GM21529 (cell line): ENCODE measurements around the gene EHD1.
"Not testable (repeated sequence)": the region's sequence is repeated elsewhere in the genome, so short reads cannot be mapped to it uniquely, and the experiment has no call there.

ENCODE experiments used
- ATAC-seq: cut with Tn5 transposase; IDR thresholded peaks from one replicate; pipeline ENCODE4 v1.9.1; 2021; ENCODE audit not compliant: unreplicated experiment

EHD1 gene

GRCh38 chr11:64832467-64833197 lies 45.8 kb downstream of the EHD1 start:
- ATAC-seq, result no peak

GRCh38 chr11:64831411-64831891 lies 47.0 kb downstream of the EHD1 start:
- ATAC-seq, result no peak

DNA sequence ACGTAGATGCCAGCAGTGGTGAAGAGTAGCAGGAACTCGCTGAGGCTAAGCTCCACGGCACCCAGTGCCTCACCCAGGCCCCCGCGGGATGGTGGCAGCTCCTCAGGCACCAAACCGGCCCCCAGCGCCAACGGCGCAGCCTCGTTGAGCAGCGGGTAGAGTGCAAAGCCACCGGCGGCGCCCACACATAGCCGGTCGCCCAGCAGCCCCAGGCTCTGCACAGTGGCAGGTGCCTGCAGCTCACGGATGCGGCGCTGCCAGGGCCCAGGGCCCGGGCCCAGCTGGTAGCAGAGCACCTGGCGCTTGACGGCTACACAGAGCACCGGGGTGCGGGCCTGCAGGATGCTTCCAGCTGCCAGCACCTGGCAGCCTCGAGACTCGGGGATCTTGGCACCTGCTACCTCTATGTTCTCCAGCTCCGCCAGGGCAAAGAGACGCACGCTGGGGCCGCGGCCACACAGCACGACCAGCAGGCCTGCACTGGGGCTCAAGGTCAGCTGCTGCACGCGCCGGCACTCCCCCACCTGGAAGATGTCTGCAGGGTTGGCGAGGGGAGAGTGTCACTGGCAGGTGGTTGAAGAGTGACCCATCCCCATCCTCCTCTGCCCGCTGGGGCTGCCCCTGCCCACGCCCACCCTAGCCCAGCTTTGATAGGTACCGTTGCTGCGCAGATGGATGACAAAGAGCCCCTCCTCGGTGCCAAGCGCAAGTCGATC lies 48.7 kb downstream of the EHD1 start:
- ATAC-seq, result no peak

DNA sequence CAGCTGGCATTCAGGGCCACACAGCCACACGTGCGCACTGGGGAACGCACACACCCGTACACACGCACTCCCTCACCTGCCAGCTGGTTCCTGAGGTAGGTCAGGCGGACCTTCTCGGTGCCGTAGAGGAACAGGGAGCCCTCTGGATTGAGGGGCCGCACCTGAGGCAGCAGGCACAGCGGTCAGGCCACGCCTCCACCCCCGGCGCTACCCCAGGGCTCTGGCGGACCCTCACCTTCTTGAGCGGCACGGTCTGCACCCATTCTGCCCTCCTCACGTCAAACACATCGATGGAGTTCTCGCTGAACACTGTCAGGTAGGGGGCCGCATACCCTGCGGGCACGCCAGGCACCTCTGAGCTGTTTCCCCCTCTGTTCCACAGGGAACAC lies 51.0 kb downstream of the EHD1 start:
- no peak for ATAC-seq

DNA sequence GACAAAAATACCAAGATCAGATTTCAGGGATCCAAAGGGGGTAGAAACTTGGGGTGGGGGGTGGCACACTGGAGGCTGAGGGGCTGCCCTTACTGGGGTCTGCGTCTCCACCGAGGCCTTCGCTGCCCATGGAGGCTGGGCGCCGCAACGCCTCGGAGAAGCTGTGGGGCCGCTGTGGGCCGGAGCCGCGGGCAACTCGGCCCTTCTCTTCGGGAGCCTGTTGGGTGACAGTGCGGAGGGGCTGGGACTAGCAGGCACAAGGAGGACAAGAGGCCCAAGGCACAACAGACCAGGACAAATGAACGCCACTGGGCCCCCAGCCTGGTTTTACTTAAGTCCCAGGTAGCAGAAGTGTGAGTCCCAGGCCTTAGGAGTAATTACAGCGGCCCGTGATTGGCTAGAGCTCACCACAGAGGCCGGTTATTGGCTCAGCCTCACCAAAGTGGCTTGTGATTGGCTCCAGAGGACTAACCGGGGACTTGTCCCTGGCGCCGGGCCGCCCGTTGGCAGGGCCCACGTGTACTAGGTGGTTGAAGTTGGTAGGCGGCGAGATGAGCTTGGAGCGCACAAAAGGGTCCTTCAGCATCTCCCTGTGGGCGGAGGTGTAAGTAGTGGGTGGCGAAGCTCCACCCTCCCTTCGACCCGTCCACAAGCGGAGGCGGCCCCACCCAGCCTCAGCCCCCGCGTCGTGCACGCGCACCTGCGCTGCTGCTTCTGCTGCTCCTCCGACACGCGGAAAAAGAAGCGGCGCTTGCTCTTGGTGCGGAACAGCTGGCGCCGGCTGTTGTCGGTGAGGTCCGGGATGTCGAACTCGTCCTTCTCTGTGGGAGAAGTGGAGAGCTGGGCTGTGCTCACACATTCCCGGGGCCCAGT lies 51.6 kb downstream of the EHD1 start:
- no peak for ATAC-seq

DNA sequence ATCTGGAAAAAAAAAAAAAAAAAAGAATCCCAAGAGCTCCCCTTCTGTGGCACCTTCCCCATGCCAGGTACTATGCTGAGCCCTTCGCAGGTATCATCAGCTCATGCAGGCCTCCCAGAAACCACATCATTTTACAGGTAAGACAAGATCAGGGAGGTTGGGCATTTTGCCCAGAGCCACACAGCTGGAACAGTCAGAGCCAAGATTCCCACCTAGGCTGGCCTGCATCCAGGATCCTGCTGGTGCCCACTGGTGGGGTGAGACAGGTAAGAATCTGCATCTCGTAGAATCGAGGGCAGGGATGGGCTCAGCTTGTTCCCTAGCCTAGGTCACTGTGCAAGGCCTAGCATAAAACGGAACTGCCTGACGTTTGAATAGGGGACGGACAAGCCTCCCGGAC lies 52.4 kb downstream of the EHD1 start:
- ATAC-seq, result no peak

DNA sequence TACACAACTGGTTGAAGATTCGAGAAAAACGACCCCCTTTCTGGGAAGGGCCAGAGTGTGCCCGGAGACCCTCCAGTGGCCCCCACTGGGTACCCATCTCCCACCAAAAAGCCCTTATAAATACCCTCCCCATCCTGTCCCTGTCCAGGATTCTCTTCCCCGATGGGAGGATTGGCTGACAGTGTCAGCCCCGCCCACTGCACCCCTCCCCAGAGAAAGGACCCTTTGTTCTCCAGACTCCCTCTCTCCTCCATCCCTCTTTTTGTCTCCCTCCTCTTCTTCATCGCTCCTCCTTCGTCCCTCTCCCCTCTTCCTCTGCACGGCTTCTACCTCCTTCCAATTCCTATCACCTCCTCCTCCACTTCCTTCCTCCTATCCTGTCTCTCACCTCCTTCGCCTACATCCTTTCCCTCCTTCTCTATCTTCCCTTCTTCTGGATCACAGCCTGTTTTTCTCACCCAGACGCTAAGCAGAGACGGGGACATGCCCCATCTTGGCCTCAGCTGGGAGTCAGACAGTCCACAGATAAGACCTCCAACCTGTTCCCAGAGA lies 54.8 kb downstream of the EHD1 start:
- ATAC-seq, result no peak

DNA sequence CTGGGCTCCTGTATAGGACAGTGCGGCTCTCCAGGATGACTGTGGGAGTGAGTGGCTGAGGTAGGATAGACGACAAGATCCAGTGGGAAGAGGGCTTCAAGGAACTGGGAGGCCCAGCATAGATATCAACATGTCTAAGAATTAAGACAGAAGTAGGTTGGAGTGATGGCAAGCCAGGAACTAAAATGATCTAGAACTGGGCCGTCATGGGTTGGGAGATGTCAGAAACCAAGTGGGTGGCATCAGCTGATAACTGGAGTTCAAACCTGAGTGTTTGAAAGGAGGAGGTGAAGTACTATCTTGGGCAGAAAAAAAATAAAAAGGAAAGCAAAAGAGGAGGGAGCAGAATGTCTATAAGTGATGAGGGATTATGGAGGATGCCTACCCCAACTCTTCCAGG lies 60.9 kb downstream of the EHD1 start:
- no peak for ATAC-seq

DNA sequence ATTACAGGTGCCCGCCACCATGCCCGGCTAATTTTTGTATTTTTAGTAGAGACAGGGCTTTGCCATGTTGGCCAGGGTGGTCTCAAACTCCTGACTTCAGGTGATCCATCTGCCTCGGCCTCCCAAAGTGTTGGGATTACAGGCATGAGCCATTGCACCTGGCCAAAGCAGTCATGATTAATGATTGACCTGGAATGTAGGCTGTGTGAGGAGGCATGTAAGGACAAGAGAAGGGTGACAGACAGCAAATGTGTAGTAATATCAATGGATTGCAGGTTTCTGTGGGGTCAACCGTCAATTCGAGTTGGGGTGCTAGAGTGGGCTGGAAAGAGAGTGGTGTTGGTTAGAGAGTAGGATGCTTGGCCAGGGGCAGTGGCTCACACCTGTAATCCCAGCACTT lies 63.0 kb downstream of the EHD1 start:
- ATAC-seq, result not testable (repeated sequence)

DNA sequence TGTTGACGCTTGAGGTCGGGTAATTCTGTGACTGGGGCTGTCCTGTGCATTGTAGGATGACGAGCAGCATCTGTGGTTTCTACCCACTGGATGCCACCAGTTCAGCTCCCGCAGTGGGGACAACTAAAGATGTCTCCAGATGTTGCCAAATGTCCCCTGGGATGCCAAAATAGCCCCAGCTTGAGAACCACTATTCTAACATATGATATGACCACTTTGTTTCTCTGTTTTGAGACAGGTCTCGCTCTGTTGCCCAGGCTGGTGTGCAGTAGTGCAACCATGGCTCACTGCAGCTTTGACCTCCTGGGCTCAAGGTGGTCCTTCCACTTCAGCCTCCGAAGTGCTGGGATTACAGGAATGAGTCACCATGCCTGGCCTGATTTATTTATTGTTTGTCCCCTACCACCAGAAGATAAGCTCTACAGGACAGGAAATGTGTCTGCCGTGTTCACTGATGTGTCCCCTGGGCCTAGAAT lies 63.7 kb downstream of the EHD1 start:
- ATAC-seq, result peak; percentile 54

DNA sequence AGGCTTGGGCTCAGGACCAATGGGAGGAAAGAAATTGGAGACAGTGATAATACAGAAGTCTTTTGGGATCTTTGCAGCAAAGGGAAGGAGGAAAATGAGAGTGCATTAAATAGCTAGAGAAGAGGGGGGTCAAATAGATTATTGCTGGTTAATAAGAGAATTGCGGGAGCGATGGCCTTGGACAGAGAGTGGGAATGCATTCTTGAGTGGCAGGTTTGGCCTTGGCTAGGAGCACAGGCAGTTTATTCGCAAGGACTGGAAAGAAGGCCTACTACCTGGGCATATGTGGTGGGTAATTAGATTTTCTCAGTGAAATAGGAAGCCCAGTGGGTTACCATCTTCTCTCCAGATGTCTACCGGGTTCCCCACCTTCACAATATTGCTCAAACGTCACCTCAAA lies 64.6 kb downstream of the EHD1 start:
- ATAC-seq, result no peak

GRCh38 chr11:64810891-64811272 lies 67.5 kb downstream of the EHD1 start:
- ATAC-seq, result no peak

DNA sequence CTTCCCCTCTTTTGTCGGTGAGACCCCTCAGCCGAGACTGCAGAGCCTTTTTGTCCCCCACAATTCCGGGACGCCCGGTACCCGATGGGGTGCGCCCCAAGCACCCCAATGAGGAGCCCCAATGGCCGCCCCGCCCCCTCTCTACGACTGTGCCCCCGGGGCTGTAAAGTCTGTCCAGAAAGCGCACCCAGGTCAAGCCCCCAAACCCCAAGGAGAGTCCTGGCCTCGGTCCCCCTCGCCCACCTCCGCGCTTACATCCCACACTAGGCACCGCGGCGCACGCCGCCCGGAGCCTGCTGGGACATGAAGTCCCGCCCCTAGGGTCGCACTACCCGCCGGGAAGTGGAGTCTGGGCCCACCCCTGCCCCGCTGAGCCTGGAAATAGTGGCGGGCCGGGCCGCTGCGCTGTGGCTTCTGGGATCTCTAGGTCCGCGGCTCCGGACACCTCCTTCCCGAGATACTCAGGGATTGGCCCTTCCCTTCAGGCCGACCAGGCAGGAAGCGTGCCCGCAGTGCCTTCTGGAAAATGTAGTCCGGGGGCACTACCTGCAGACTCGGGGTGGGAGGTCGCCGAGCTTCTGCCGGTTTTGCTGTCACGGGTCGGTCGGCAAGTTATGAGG lies 68.0 kb downstream of the EHD1 start, which contains the start of gene MEN1:
TSS of gene MEN1 (minus strand) at position 281 of the 620 bp plus-strand sequence. CDS start 442 bp downstream, outside the sequence.
- peak; percentile 58 for ATAC-seq

- ATAC-seq, result no peak
These were observed 68.6 kb downstream of the EHD1 start for GRCh38 chr11:64809781-64810241.

- no peak for ATAC-seq
These were observed 72.9 kb downstream of the EHD1 start for GRCh38 chr11:64805481-64805880.

GRCh38 chr11:64804346-64805210 lies 73.8 kb downstream of the EHD1 start:
- ATAC-seq, result no peak

- ATAC-seq, result no peak
These were observed 74.5 kb downstream of the EHD1 start for GRCh38 chr11:64803846-64804345.

GRCh38 chr11:64803158-64803845 lies 75.1 kb downstream of the EHD1 start, which contains the start of gene MAP4K2:
Gene MAP4K2 (minus strand): TSS chr11:64803214. CDS start chr11:64803149, 65 bp downstream.
- peak; percentile 52 for ATAC-seq
